Measurements from ENCODE around the gene FALEC.

DNA sequence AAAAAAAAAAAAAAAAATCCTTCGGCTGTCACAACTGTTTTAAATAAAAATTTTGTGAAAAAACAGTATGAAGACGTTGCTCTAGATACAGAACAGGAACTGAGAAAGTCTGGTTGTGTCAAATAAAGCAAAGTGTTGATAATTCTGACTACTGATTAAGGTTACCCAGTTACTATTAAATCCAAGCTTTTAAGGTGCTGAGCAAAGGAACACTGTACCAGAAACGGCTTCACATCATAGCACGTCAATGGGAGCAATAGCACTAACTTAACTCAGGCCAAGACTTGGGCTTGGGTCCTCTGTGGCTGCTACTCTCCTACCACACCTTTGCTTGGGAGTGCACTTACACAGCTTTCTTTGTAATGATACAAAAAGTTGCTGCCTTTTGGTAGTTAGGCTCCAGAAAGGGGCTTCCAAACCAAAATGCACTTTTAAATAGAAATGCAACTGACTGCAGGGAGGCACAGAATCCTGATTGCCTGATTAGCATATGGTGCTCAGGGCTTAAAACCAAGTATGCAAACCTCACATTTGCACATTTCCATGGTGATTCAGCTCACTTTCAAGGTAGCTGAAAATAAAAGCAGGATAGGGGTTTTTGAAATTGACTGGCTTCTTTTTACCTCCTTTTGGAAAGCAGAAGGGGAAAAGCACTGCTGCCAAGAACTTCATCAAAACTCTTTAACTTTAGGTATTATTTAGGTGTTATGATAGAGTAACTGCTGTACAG is 57.5 kb downstream of the FALEC start:
- TF ChIP-seq, protein P1, sequence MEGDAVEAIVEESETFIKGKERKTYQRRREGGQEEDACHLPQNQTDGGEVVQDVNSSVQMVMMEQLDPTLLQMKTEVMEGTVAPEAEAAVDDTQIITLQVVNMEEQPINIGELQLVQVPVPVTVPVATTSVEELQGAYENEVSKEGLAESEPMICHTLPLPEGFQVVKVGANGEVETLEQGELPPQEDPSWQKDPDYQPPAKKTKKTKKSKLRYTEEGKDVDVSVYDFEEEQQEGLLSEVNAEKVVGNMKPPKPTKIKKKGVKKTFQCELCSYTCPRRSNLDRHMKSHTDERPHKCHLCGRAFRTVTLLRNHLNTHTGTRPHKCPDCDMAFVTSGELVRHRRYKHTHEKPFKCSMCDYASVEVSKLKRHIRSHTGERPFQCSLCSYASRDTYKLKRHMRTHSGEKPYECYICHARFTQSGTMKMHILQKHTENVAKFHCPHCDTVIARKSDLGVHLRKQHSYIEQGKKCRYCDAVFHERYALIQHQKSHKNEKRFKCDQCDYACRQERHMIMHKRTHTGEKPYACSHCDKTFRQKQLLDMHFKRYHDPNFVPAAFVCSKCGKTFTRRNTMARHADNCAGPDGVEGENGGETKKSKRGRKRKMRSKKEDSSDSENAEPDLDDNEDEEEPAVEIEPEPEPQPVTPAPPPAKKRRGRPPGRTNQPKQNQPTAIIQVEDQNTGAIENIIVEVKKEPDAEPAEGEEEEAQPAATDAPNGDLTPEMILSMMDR (IDR thresholded peaks at IDR 0.05) = no peak
- no peak for TF ChIP-seq POLR2A (IDR thresholded peaks at IDR 0.05)

Measured in vagina (tissue), 2 donors.